GM18511 (cell line): ENCODE results near the gene NCEH1.

Experiments
- ATAC-seq: cut with Tn5 transposase; IDR thresholded peaks from one replicate; pipeline ENCODE4 v1.9.1; 2021; ENCODE audit warnings: mild to moderate bottlenecking, moderate library complexity; ENCODE audit not compliant: unreplicated experiment

Gene NCEH1

GRCh38 chr3:172591876-172592771 is 118.7 kb downstream of the NCEH1 start:
- ATAC-seq, result peak; percentile 89

GRCh38 chr3:172591125-172591605 is 119.7 kb downstream of the NCEH1 start:
- no peak for ATAC-seq

- ATAC-seq, result no peak
Measured at GRCh38 chr3:172586436-172586835, 124.4 kb downstream of the NCEH1 start.

DNA sequence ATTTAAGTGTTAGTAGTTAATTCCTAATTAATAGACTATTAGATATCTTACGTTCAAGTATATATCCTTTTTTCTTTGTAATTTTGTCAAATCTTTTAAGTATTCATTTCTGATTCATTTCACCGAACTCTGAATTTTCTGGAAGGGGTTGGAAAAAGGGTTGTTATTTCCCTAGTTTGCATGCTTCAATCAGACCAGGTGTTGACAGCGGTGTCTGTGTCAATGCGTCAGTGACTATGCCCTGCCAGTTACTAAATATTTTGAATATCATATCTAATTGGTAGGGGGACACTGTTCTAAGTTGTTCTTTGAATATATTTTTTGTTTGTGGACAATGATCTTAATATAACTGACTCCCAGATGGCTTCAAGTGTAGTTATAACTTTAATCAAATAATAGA is 124.9 kb downstream of the NCEH1 start:
- no peak for ATAC-seq

GRCh38 chr3:172582712-172583111 is 128.2 kb downstream of the NCEH1 start:
- ATAC-seq, result no peak

DNA sequence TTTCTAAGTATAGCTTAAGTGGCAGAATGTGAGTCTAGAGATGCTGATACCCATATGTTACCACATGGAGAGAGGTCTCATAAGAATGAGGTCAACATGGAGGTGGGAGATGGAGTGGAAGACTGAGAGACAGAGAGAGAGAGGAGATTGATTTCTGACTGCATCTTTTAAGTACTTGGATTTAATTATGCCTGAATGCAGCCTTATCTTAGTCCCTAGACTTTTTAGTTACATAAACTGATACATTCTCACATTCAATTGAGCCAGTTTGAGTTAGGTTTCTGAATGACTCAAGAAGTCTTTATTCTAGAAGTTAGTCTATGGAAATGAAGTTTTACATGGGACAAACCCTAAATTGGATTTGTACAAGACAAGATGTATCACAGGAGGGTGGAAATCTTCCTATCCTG is 129.1 kb downstream of the NCEH1 start:
- ATAC-seq, result peak; percentile 42

DNA sequence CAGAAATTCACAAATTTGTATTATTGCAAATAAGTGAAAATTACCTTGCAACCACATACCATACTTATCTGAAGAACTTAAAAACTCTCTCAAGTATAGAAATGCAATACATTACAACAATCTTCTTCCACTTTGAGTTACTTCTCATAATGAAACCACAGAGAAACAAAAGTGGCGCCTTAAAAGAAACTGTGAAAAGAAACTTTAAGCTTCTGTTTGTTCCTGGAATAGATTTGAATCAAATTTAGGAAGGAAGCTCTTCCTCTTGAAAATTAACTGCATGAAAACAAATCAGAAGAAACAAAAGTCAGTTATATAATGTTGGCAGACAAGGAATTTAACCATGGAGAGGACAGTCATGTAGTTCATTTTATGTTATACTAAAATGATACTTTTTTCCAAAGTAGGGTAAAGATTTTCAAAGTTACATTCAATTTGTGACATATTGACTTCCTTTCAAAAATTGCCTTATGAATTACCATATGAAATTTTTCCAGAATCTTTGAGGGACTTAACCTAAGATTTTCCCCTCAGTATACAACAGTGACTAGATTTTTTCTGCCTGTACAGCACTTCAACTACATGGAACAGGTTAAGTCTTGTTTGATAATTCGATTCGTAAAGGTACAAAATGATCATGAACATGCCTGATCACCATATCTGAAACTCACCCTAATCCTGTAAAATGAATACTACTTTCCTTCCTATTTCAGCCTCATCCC is 130.0 kb downstream of the NCEH1 start:
- ATAC-seq, result peak; percentile 79
